K562 (cell line): ENCODE measurements around the gene PLA2G2C. TPM values are rescaled to one million over a fixed set of nuclear protein-coding genes. Genes with fewer than 3 reads are reported as not detected.

Experiments used
- ATAC-seq: fragments of 200-7000 bp; cut with Tn5 transposase; 3 replicates; pipeline ENCODE4 v1.9.1; 2020; ENCODE audit warnings: moderate library complexity
- BruUV-seq: library from RNA; stranded (reverse); fragments of 400-500 nt; replicated peaks from 2 replicates; lab custom pipeline; 2021; lab: Mats Ljungman, UMichigan
- CTCF ChIA-PET: fragments of 300-600 bp; formaldehyde crosslinking; extraction: SDS; loops from one replicate; lab custom pipeline; 2021; ENCODE audit warnings: low intra/inter-chr PET ratio; lab: Yijun Ruan, JAX
- POLR2A ChIA-PET: fragments of 300-600, 350-650 bp; sonication (Branson Sonifier 250); formaldehyde crosslinking; extraction: SDS; loops from one replicate; lab custom pipeline; 2021; ENCODE audit warnings: antibody characterized with exemption, inconsistent platforms; lab: Yijun Ruan, JAX
- DNase-seq, 4 experiments: peaks; one replicate each; pipeline versions ENCODE4 v3.0.0 to v3.0.0-alpha.2; 2011 to 2018; ENCODE audit warnings: low spot score in 3 of 4, mixed read lengths in 3 of 4; ENCODE audit errors: extremely low read depth in 1 of 4
- FAIRE-seq: peaks from 2 replicates; lab custom pipeline; 2011; peaks lifted over from hg19 to GRCh38; lab: Jason Lieb, UNC
- H2AFZ ChIP-seq: 2 replicates; pipeline ENCODE4 v1.6.0; 2011; ENCODE audit warnings: low read depth, low read length, control low read depth, inconsistent platforms
- H3K27ac ChIP-seq: fragments of 200-600 bp; 3 replicates; pipeline ENCODE4 v1.8.0; 2011; ENCODE audit warnings: low read depth, mild to moderate bottlenecking, control low read depth, inconsistent platforms, low read length, moderate library complexity, mixed read lengths; ENCODE audit errors: extremely low read depth
- H3K27me3 ChIP-seq, 2 experiments: fragments of 300-600 bp in 1 of 2; 2 replicates in 1 of 2; 3 replicates in 1 of 2; pipeline versions ENCODE4 v1.6.0 to v1.8.0; 2011; ENCODE audit warnings: inconsistent platforms in 2 of 2, low read length in 2 of 2, mild to moderate bottlenecking in 1 of 2, mixed read lengths in 1 of 2, moderate library complexity in 1 of 2; ENCODE audit not compliant: control insufficient read depth in 2 of 2, insufficient read depth in 2 of 2
- H3K36me3 ChIP-seq: fragments of 300-600 bp; 3 replicates; pipeline ENCODE4 v1.8.0; 2011; ENCODE audit warnings: mild to moderate bottlenecking, low read length, inconsistent platforms; ENCODE audit not compliant: control insufficient read depth, insufficient read depth
- H3K4me1 ChIP-seq, 2 experiments: fragments of 200-600 bp in 1 of 2; replicated peaks in 1 of 2; 2 replicates in 1 of 2; 3 replicates in 1 of 2; pipeline versions ENCODE4 v1.5.1 to v1.8.0; 2011; ENCODE audit warnings: inconsistent platforms in 2 of 2, low read length in 2 of 2, mild to moderate bottlenecking in 1 of 2, mixed read lengths in 1 of 2, moderate library complexity in 1 of 2; ENCODE audit not compliant: control insufficient read depth in 2 of 2, insufficient read depth in 2 of 2
- H3K4me2 ChIP-seq: 2 replicates; pipeline ENCODE4 v1.6.1; 2011; ENCODE audit warnings: low read length, control low read depth, inconsistent platforms, mixed read lengths; ENCODE audit not compliant: insufficient read depth
- H3K4me3 ChIP-seq: fragments of 200-600 bp; sonication (generic), shearing (Covaris generic); 2 replicates; pipeline ENCODE4 v1.5.1; 2016; ENCODE audit warnings: control low read depth, inconsistent platforms
- H3K79me2 ChIP-seq: fragments of 200-600 bp; 3 replicates; pipeline ENCODE4 v1.8.0; 2011; ENCODE audit warnings: low read length, inconsistent platforms; ENCODE audit not compliant: control insufficient read depth, insufficient read depth
- H3K9ac ChIP-seq, 2 experiments: 2 replicates each; pipeline versions ENCODE4 v1.6.0 to v1.6.1; 2011; ENCODE audit warnings: low read depth in 2 of 2, low read length in 2 of 2, control low read depth in 1 of 2, inconsistent platforms in 1 of 2, mild to moderate bottlenecking in 1 of 2, mixed read lengths in 1 of 2; ENCODE audit not compliant: insufficient read depth in 1 of 2
- H3K9me1 ChIP-seq: one replicate; pipeline ENCODE4 v1.6.0; 2011; ENCODE audit warnings: inconsistent platforms, mild to moderate bottlenecking, low read length, moderate library complexity; ENCODE audit not compliant: control insufficient read depth, insufficient read depth
- H3K9me3 ChIP-seq: replicated peaks from 2 replicates; pipeline ENCODE4 v1.5.1; 2011; ENCODE audit warnings: low read depth, low read length, inconsistent platforms; ENCODE audit not compliant: control insufficient read depth, insufficient read depth
- H4K20me1 ChIP-seq: replicated peaks from 2 replicates; pipeline ENCODE4 v1.6.1; 2011; ENCODE audit warnings: low read length, inconsistent platforms, mixed read lengths; ENCODE audit not compliant: control insufficient read depth, insufficient read depth
- COPS2 ChIP-seq: fragments of 450-650 bp; conservative IDR thresholded peaks from 2 replicates; pipeline ENCODE4 v1.6.1; 2016; ENCODE audit warnings: mild to moderate bottlenecking, moderate library complexity
- EP300 ChIP-seq: IDR thresholded peaks from 2 replicates; pipeline ENCODE4 v1.6.1; 2012; ENCODE audit warnings: low read length, improper control_type of control experiment
- FUS ChIP-seq: fragments of 200-400 bp; formaldehyde crosslinking; optimal IDR thresholded peaks from 2 replicates; pipeline ENCODE3; 2017; ENCODE audit warnings: low read depth, low read length
- JUNB ChIP-seq: fragments of 450-650 bp; formaldehyde crosslinking; conservative IDR thresholded peaks from 2 replicates; pipeline ENCODE4 v1.4.0; 2020; ENCODE audit warnings: mild to moderate bottlenecking
- MAZ ChIP-seq, 2 experiments: fragments of 450-650 bp in 1 of 2; sonication (generic) in 1 of 2; formaldehyde crosslinking; IDR thresholded peaks in 1 of 2; conservative IDR thresholded peaks in 1 of 2; 2 replicates each; pipeline versions ENCODE4 v1.4.0 to v1.5.0; 2020; ENCODE audit warnings: mild to moderate bottlenecking in 1 of 2, missing genetic modification reagents in 1 of 2
- RBM25 ChIP-seq: fragments of 200-400 bp; formaldehyde crosslinking; IDR thresholded peaks from 2 replicates; pipeline ENCODE4 v1.6.1; 2018; ENCODE audit warnings: low read length, low read depth, moderate library complexity; ENCODE audit not compliant: severe bottlenecking
- ZBTB17 ChIP-seq: fragments of 450-650 bp; formaldehyde crosslinking; IDR thresholded peaks from 2 replicates; pipeline ENCODE4 v1.4.0; 2020; ENCODE audit warnings: mild to moderate bottlenecking
- ZNF124 ChIP-seq: sonication (generic); formaldehyde crosslinking; IDR thresholded peaks from 2 replicates; pipeline ENCODE4 v1.8.1; 2022; ENCODE audit warnings: missing genetic modification reagents
- ZNF354B ChIP-seq: fragments of 250-450 bp; sonication (Bioruptor Pico); IDR thresholded peaks from 2 replicates; pipeline ENCODE4 v1.4.0; 2020
- ZNF830 ChIP-seq: fragments of 250-450 bp; sonication (Bioruptor Pico); IDR thresholded peaks from 2 replicates; pipeline ENCODE4 v1.5.0; 2021; ENCODE audit warnings: mild to moderate bottlenecking
- WGBS: fragments of 100-300 bp; shearing (Covaris generic); methylation state at CpG from one replicate; pipeline ENCODE4 v1.1.6; 2016; ENCODE audit warnings: low coverage, mixed read lengths; ENCODE audit not compliant: insufficient coverage; ENCODE audit errors: missing lambda C conversion rate; 5-methylcytosine and 5-hydroxymethylcytosine counted together
- in situ Hi-C: fragments of 300-500 bp; cut with MboI; formaldehyde crosslinking; loops from 4 replicates; pipeline ENCODE4 v1.15.0; 2018; ENCODE audit warnings: inconsistent platforms, mixed read lengths
- intact Hi-C: fragments of 100-400 bp; cut with micrococcal nuclease; formaldehyde crosslinking; loops from 2 replicates; pipeline ENCODE4 v1.14.2; 2022
- polyA plus RNA-seq, 8 experiments: library from polyadenylated mRNA; depleted of rRNA in 4 of 8; stranded (reverse) in 5 of 8; unstranded in 3 of 8; fragments of >200 nt; fragmentation: Nextera tagmentation in 2 of 8; fragmentation: Illumina TruSeq in 1 of 8; extraction: Ambion mirVana in 2 of 8; extraction: Trizol in 1 of 8; gene quantifications; 2 replicates each; pipeline versions ENCODE4 v1.2.1 to v1.2.3, GENCODE V29; 2011 to 2014; ENCODE audit warnings: inconsistent platforms in 1 of 8, missing spikeins in 1 of 8
- total RNA-seq, 7 experiments: library from RNA; depleted of rRNA in 6 of 7; stranded (reverse); fragments of >200 nt in 6 of 7; fragmentation: Illumina TruSeq in 2 of 7; extraction: Trizol in 2 of 7; gene quantifications; 2 replicates each; pipeline versions ENCODE4 v1.2.1 to v1.2.3, GENCODE V29; 2011 to 2021; ENCODE audit warnings: low replicate concordance in 1 of 7
- TF ChIP-seq, protein P1 (sequence below), 2 experiments: fragments of 450-650 bp; IDR thresholded peaks; 2 replicates each; pipeline ENCODE4 v1.6.1; 2016
- TF ChIP-seq, protein P2 (sequence below): sonication (generic); formaldehyde crosslinking; IDR thresholded peaks from 2 replicates; pipeline ENCODE4 v1.8.0; 2022; ENCODE audit warnings: mild to moderate bottlenecking, missing genetic modification reagents
- TF ChIP-seq, protein P3 (sequence below), 2 experiments: fragments of 450-650 bp; IDR thresholded peaks; 2 replicates each; pipeline ENCODE4 v1.6.1; 2018; ENCODE audit warnings: mild to moderate bottlenecking in 2 of 2, low read depth in 1 of 2; ENCODE audit not compliant: partially characterized antibody in 2 of 2
- TF ChIP-seq, protein P4 (sequence below): fragments of 250-450 bp; sonication (Bioruptor Pico); IDR thresholded peaks from 2 replicates; pipeline ENCODE4 v1.5.0; 2021

The PLA2G2C gene
- total and polyA plus RNA-seq, 9 of the 15 experiments (the other 6 are each of a cell fraction or from before 2014, with no cell fraction given): 0.14 to 0.49 (median 0.21) TPM

DNA sequence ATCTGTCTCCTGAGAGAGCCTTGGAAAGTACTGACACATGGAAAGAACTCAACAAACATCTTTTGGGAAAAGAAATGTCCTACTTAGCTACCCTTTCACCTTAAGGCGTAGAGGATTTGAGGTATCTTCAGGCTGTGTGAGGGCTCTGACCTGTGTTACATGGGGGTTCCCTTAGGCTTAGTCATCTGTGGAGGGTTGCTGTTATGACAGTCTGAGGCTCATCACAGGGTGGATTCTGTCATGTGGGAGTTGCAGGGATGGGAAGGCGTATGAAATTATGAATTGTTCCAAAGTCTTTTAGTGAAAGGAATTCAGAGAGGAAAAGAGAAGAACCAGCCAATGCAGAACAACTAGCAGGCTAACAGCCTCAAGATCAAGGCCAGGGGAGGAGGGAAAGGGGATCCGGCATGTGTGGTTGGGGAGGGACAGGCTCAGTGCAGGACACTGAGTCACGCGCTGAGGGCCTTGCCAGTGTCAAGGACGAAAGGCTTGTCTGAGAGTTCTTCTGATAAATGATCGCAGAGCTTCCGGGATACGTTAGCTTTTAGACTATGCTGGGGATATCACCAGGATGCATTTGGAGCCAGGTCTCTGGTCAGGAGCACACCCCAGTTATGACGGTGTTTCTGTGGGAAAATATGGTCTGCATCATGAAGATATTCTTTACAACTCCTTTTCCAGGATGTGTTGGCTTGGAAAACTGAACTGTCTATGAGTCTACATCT, 24.6 kb upstream of the PLA2G2C start:
- peaks cover 0 to 12% of the 10 kb centered on the region in 2 experiments; a peak in 3 of 5 replicates for H3K27me3 ChIP-seq
- FAIRE-seq (no peak), DNase-seq (peak in 1 of 4 experiments; percentile 52), ATAC-seq (no peak; the same call in 2 of the 3 replicates)
- H4K20me1 ChIP-seq: no peaks in the 10 kb centered on the region
- 46% methylated on average over 10 of the region's 10 CpGs for WGBS
- no peaks in the 10 kb centered on the region for H3K9me1 ChIP-seq
- peak overlapping the region; percentile 71 for H2AFZ ChIP-seq
- no peak overlapping the region for H3K4me2 ChIP-seq
- ChIA-PET CTCF (no interaction called here), POLR2A (interaction anchor here (0.7 to 1.2 kb wide), 3 partner anchors 10 to 235 kb away, joined by 3 to 8 read pairs (median 4); no protein-coding TSS in a partner anchor)
- H3K4me1 ChIP-seq: peaks cover 21 to 23% of the 10 kb centered on the region in 2 experiments
- H3K9ac ChIP-seq: peak overlapping the region in 1 of 2 experiments; percentile 41; a peak in 1 of 4 replicates
- in situ Hi-C loops: loop anchor here (10.0 kb wide), 1 partner anchor 284 kb away; no protein-coding TSS in a partner anchor
- BruUV-seq: no TSS peak
- no peak overlapping the region for H3K27ac ChIP-seq
- intact Hi-C loops: loop anchor here (10.0 kb wide), 1 partner anchor 94 kb away; no protein-coding TSS in a partner anchor
- no peaks in the 10 kb centered on the region for H3K9me3 ChIP-seq
- H3K4me3 ChIP-seq: no peak overlapping the region
- no peaks in the 10 kb centered on the region for H3K79me2 ChIP-seq
- H3K36me3 ChIP-seq: no peaks in the 10 kb centered on the region
- TF ChIP-seq, protein P1, sequence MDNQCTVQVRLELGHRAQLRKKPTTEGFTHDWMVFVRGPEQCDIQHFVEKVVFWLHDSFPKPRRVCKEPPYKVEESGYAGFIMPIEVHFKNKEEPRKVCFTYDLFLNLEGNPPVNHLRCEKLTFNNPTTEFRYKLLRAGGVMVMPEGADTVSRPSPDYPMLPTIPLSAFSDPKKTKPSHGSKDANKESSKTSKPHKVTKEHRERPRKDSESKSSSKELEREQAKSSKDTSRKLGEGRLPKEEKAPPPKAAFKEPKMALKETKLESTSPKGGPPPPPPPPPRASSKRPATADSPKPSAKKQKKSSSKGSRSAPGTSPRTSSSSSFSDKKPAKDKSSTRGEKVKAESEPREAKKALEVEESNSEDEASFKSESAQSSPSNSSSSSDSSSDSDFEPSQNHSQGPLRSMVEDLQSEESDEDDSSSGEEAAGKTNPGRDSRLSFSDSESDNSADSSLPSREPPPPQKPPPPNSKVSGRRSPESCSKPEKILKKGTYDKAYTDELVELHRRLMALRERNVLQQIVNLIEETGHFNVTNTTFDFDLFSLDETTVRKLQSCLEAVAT (IDR thresholded peaks at IDR 0.05): no peak
- TF ChIP-seq FUS: no peak
- no peak for TF ChIP-seq MAZ (CRISPR knock-in tag; conservative IDR thresholded peaks at IDR 0.05 in 1 of 2, IDR thresholded peaks at IDR 0.05 in 1 of 2)
- TF ChIP-seq ZBTB17 (CRISPR knock-in tag): no peak
- TF ChIP-seq ZNF830: no peak
- TF ChIP-seq, protein P2, sequence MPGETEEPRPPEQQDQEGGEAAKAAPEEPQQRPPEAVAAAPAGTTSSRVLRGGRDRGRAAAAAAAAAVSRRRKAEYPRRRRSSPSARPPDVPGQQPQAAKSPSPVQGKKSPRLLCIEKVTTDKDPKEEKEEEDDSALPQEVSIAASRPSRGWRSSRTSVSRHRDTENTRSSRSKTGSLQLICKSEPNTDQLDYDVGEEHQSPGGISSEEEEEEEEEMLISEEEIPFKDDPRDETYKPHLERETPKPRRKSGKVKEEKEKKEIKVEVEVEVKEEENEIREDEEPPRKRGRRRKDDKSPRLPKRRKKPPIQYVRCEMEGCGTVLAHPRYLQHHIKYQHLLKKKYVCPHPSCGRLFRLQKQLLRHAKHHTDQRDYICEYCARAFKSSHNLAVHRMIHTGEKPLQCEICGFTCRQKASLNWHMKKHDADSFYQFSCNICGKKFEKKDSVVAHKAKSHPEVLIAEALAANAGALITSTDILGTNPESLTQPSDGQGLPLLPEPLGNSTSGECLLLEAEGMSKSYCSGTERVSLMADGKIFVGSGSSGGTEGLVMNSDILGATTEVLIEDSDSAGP: no peak
- no peak for TF ChIP-seq RBM25
- TF ChIP-seq EP300: peak; percentile 22; the same call in 1 of the 2 replicates
- no peak for TF ChIP-seq COPS2
- TF ChIP-seq, protein P3, sequence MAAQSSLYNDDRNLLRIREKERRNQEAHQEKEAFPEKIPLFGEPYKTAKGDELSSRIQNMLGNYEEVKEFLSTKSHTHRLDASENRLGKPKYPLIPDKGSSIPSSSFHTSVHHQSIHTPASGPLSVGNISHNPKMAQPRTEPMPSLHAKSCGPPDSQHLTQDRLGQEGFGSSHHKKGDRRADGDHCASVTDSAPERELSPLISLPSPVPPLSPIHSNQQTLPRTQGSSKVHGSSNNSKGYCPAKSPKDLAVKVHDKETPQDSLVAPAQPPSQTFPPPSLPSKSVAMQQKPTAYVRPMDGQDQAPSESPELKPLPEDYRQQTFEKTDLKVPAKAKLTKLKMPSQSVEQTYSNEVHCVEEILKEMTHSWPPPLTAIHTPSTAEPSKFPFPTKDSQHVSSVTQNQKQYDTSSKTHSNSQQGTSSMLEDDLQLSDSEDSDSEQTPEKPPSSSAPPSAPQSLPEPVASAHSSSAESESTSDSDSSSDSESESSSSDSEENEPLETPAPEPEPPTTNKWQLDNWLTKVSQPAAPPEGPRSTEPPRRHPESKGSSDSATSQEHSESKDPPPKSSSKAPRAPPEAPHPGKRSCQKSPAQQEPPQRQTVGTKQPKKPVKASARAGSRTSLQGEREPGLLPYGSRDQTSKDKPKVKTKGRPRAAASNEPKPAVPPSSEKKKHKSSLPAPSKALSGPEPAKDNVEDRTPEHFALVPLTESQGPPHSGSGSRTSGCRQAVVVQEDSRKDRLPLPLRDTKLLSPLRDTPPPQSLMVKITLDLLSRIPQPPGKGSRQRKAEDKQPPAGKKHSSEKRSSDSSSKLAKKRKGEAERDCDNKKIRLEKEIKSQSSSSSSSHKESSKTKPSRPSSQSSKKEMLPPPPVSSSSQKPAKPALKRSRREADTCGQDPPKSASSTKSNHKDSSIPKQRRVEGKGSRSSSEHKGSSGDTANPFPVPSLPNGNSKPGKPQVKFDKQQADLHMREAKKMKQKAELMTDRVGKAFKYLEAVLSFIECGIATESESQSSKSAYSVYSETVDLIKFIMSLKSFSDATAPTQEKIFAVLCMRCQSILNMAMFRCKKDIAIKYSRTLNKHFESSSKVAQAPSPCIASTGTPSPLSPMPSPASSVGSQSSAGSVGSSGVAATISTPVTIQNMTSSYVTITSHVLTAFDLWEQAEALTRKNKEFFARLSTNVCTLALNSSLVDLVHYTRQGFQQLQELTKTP (IDR thresholded peaks at IDR 0.05; ENCODE audit: low read depth in 1 of 2, partially characterized antibody in 2 of 2): no peak
- TF ChIP-seq ZNF354B (CRISPR knock-in tag): no peak
- TF ChIP-seq ZNF124: no peak
- TF ChIP-seq JUNB: no peak
- TF ChIP-seq, protein P4, sequence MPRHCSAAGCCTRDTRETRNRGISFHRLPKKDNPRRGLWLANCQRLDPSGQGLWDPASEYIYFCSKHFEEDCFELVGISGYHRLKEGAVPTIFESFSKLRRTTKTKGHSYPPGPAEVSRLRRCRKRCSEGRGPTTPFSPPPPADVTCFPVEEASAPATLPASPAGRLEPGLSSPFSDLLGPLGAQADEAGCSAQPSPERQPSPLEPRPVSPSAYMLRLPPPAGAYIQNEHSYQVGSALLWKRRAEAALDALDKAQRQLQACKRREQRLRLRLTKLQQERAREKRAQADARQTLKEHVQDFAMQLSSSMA (CRISPR knock-in tag): no peak
